Measurements from ENCODE around the gene MPG. TPM values are rescaled to one million over a fixed set of nuclear protein-coding genes. Genes with fewer than 3 reads are reported as not detected.

The MPG gene
- total RNA-seq (2013; cell fraction: nucleolus; rRNA removed), result 24.9 and 26.3 TPM in 2 replicates
- 147 and 193 TPM in 2 replicates for total RNA-seq (2014; rRNA removed)
- total RNA-seq (2014; rRNA removed; fragmentation: Illumina TruSeq; extraction: Trizol), result 25.7 and 37.3 TPM in 2 replicates
- total RNA-seq (2021), result 70.8 and 74.1 TPM in 2 replicates
- 24.2 TPM for polyA plus RNA-seq (2011; ENCODE audit: low read depth)
- polyA plus RNA-seq (2011; rRNA removed), result 13.5 and 35.9 TPM in 2 replicates
- polyA plus RNA-seq (2011; cell fraction: cytosol; rRNA removed), result 92.3 and 129 TPM in 2 replicates
- 71.2 and 77.3 TPM in 2 replicates for polyA plus RNA-seq (2011; cell fraction: nucleus; rRNA removed)
- polyA plus RNA-seq (2012), result 51.3 and 64.2 TPM in 2 replicates
- 1.2 and 14.8 TPM in 2 replicates for polyA plus RNA-seq (2014; fragmentation: Illumina TruSeq; extraction: Trizol)
- 1 to 10 TPM in 1 of 2 experiments, under 1 TPM in 1; 0.32 to 4.8 TPM for polyA plus RNA-seq (2014; fragmentation: Nextera tagmentation; extraction: Ambion mirVana)
- 162 and 200 TPM in 2 replicates for polyA plus RNA-seq (2014; rRNA removed)
- 10 to 100 TPM; 75.5 to 80.8 TPM for polyA plus RNA-seq (2016; fragmentation: Nextera tagmentation; extraction: Ambion mirVana)
- 9.1 and 38.3 TPM in 2 replicates for polyA minus RNA-seq (2011; rRNA and poly(A)+ RNA removed)
- 25.2 and 28.2 TPM in 2 replicates for polyA minus RNA-seq (2011; cell fraction: cytosol; rRNA and poly(A)+ RNA removed)
- polyA minus RNA-seq (2011; cell fraction: nucleus; rRNA and poly(A)+ RNA removed), result 15.6 and 18.5 TPM in 2 replicates
- Bru-seq, nascent RNA, result percentile 73 among the genes with signal in this experiment
- percentile 69 among the genes with signal in this experiment for BruChase-seq, experiment 1, labeled RNA remaining after a 6-hour chase
- BruChase-seq, experiment 2, labeled RNA remaining after a 2-hour chase, result percentile 62 among the genes with signal in this experiment
- long read RNA-seq, experiment 1, transcript MPG-202 (4 exons, 1,205 nt), result major isoform, 83 of 90 reads
- long read RNA-seq, experiment 1, partial matches to known transcripts, result 5 of 90 reads
- long read RNA-seq, experiment 1, other reads (novel, unspliced or antisense), result 0 of 90 reads
- long read RNA-seq, experiment 2, transcript MPG-202 (4 exons, 1,205 nt), result major isoform, 39 of 48 reads
- long read RNA-seq, experiment 2, partial matches to known transcripts, result 3 of 48 reads
- long read RNA-seq, experiment 2, other reads (novel, unspliced or antisense), result 2 of 48 reads

- POLR2A ChIA-PET, result interaction anchor here (1.0 to 1.4 kb wide), 4 partner anchors 9 to 24 kb away, joined by 3 to 7 read pairs (median 4); partner anchors contain the start of genes POLR3K and SNRNP25
- intact Hi-C loops (cut with micrococcal nuclease; ENCODE audit: unreplicated experiment) (no loop called here), in situ Hi-C loops (cut with MboI) (no loop called here)
- CTCF ChIA-PET, result interaction anchor here (1.0 to 4.1 kb wide), 5 partner anchors 12 to 157 kb away, joined by 3 to 36 read pairs (median 5); no protein-coding TSS in a partner anchor
- Histone ChIP-seq H4K20me1 (ENCODE audit: control insufficient read depth, insufficient read depth) (no peaks in the 10 kb centered on the region; the same call in 1 of the 2 replicates), H3K4me1 (ENCODE audit: control insufficient read depth, insufficient read depth, low read length) (peaks cover 20% of the 10 kb centered on the region), H3K27ac (ENCODE audit: control insufficient read depth, insufficient read depth) (peak within 1 kb of the TSS; percentile 85), H3K9ac (ENCODE audit: control insufficient read depth, insufficient read depth, low read length) (peak within 1 kb of the TSS; percentile 98), H3K27me3 (replicated peaks in 1 of 2; ENCODE audit: control insufficient read depth in 2 of 2, insufficient read depth in 2 of 2, low read length in 1 of 2) (peaks cover 2 to 4% of the 10 kb centered on the region in 2 experiments; a peak in 3 of 4 replicates), H2AFZ (ENCODE audit: control insufficient read depth, low read depth, low read length) (peak within 1 kb of the TSS; percentile 72), H3K4me2 (ENCODE audit: control insufficient read depth, insufficient read depth) (peak within 1 kb of the TSS; percentile 71), H3K4me3 (peak within 1 kb of the TSS; percentile 82), H3K79me2 (ENCODE audit: control insufficient read depth, insufficient read depth, low read length) (peaks cover 10% of the 10 kb centered on the region), H3K36me3 (ENCODE audit: control insufficient read depth in 2 of 2, insufficient read depth in 2 of 2, low read length in 1 of 2) (peaks cover 0 to 2% of the 10 kb centered on the region in 2 experiments; a peak in 2 of 4 replicates), H3K9me3 (replicated peaks; ENCODE audit: control insufficient read depth, insufficient read depth, low read length) (no peaks in the 10 kb centered on the region)
- peak; percentile 84 for ATAC-seq
- no TSS peak for BruUV-seq (replicated peaks)
- 1% methylated on average over 70 of the region's 83 CpGs for WGBS (ENCODE audit: insufficient coverage, insufficient replicate concordance, low lambda C conversion rate, missing lambda C conversion rate)
- RAD21 ChIA-PET (ENCODE audit: unreplicated experiment), result interaction anchor here (1.4 to 1.9 kb wide), 3 partner anchors 12 to 24 kb away, joined by 3 to 7 read pairs (median 4); partner anchors contain the start of genes POLR3K and SNRNP25
- SMC1A ChIA-PET (ENCODE audit: uncharacterized antibody, unreplicated experiment), result interaction anchor here (1.2 to 3.0 kb wide), 3 partner anchors 12 to 39 kb away, joined by 3 to 16 read pairs (median 6); no protein-coding TSS in a partner anchor
- no peak for DNase-seq (ENCODE audit: low read depth, low spot score)
- peak; percentile 62 for FAIRE-seq
- TF ChIP-seq NFXL1 (IDR thresholded peaks at IDR 0.05; ENCODE audit: borderline replicate concordance), result 0 out of 2 replicates have a peak, but pooled peaks have one; percentile 57
- peak; percentile 84 for TF ChIP-seq BACH1 (IDR thresholded peaks at IDR 0.05; ENCODE audit: borderline replicate concordance)
- TF ChIP-seq MAX (IDR thresholded peaks at IDR 0.05; ENCODE audit: low read depth, low read length), result peak; percentile 58
- no peak for TF ChIP-seq CEBPB (IDR thresholded peaks at IDR 0.05; ENCODE audit: borderline replicate concordance in 1 of 2, low read depth in 2 of 2, low read length in 2 of 2)
- TF ChIP-seq PAX5 (IDR thresholded peaks at IDR 0.05; ENCODE audit: borderline replicate concordance, low read depth, low read length), result no peak
- no peak for TF ChIP-seq PKNOX1 (IDR thresholded peaks at IDR 0.05)
- TF ChIP-seq TCF3 (IDR thresholded peaks at IDR 0.05; ENCODE audit: borderline replicate concordance, insufficient read depth, low read depth, low read length), result no peak
- peak; percentile 14 for TF ChIP-seq SP1 (IDR thresholded peaks at IDR 0.05; ENCODE audit: low read depth, low read length)
- TF ChIP-seq SUZ12 (IDR thresholded peaks at IDR 0.05; ENCODE audit: unreplicated experiment), result no peak
- TF ChIP-seq USF2 (IDR thresholded peaks at IDR 0.05; ENCODE audit: borderline replicate concordance, low read depth, low read length), result peak; percentile 10
- TF ChIP-seq SIN3A (IDR thresholded peaks at IDR 0.05; ENCODE audit: low read depth, low read length), result peak; percentile 64; the same call in 1 of the 2 replicates
- TF ChIP-seq EGR1 (IDR thresholded peaks at IDR 0.05; ENCODE audit: borderline replicate concordance in 1 of 2, low read depth in 2 of 2, low read length in 2 of 2), result peak in 1 of 2 experiments; percentile 87; a peak in 2 of 3 replicates
- TF ChIP-seq GATAD2B (conservative IDR thresholded peaks at IDR 0.05; ENCODE audit: low read depth), result peak; percentile 81
- no peak for TF ChIP-seq NR2C2 (IDR thresholded peaks at IDR 0.05; ENCODE audit: borderline replicate concordance, control insufficient read depth, insufficient read length, low read depth)
- TF ChIP-seq TAF1 (IDR thresholded peaks at IDR 0.05; ENCODE audit: borderline replicate concordance, low read depth, low read length), result peak; percentile 48; the same call in 1 of the 2 replicates
- 0 out of 2 replicates have a peak, but pooled peaks have one; percentile 49 for TF ChIP-seq ZNF217 (IDR thresholded peaks at IDR 0.05)
Measured at GRCh38 chr16:77807-78443, at the start of gene MPG. TSS of gene MPG (plus strand) at chr16:78225. CDS start at chr16:78310, 85 bp downstream.

Measured in GM12878 (cell line).